Measurements from ENCODE around the gene HMX1. TPM values are rescaled to one million over a fixed set of nuclear protein-coding genes. Genes with fewer than 3 reads are reported as not detected.
A peak's percentile ranks its signal among the peaks of the same experiment; 100 is the strongest.

HMX1 gene
- total and polyA plus RNA-seq, 2 experiments from 2014 or later = not detected

GRCh38 chr4:8863686-8864682 is 7.7 kb downstream of the HMX1 start:
- TF ChIP-seq CTCF (IDR thresholded peaks at IDR 0.05; ENCODE audit: poor library complexity) = no peak
- TF ChIP-seq EZH2phosphoT487 (IDR thresholded peaks at IDR 0.05; ENCODE audit: low read depth, severe bottlenecking, unreplicated experiment) = no peak
- no peak for TF ChIP-seq EZH2 (IDR thresholded peaks at IDR 0.05; ENCODE audit: borderline replicate concordance)
- Histone ChIP-seq H3K79me2 (no peaks in the 10 kb centered on the region), H3K4me1 (ENCODE audit: insufficient read depth) (peaks cover 7% of the 10 kb centered on the region), H3K9me2 (replicated peaks; ENCODE audit: insufficient read depth) (no peaks in the 10 kb centered on the region), H2AFZ (no peak overlapping the region), H3K4me2 (no peak overlapping the region), H3K27me3 (peaks cover 95% of the 10 kb centered on the region), H3K27ac (no peak overlapping the region), H3K9me3 (ENCODE audit: low read depth) (no peaks in the 10 kb centered on the region), H3K4me3 (no peak overlapping the region), H4K20me1 (ENCODE audit: insufficient read depth, poor library complexity, severe bottlenecking) (no peaks in the 10 kb centered on the region), H3K36me3 (replicated peaks; ENCODE audit: insufficient read depth, low read depth) (no peaks in the 10 kb centered on the region)
- DNase-seq (ENCODE audit: low spot score) = no peak
- WGBS (ENCODE audit: low lambda C conversion rate, missing lambda C conversion rate) = 50% methylated on average over 30 of the region's 31 CpGs

GRCh38 chr4:8862800-8863685 is 8.6 kb downstream of the HMX1 start:
- H3K4me2 ChIP-seq = no peak overlapping the region
- WGBS (ENCODE audit: low lambda C conversion rate, missing lambda C conversion rate) = 22% methylated on average over 40 of the region's 41 CpGs
- no peak overlapping the region for H3K27ac ChIP-seq
- DNase-seq (ENCODE audit: low spot score) = no peak
- H4K20me1 ChIP-seq (ENCODE audit: insufficient read depth, poor library complexity, severe bottlenecking) = no peaks in the 10 kb centered on the region
- H3K9me3 ChIP-seq (ENCODE audit: low read depth) = no peaks in the 10 kb centered on the region
- peaks cover 7% of the 10 kb centered on the region for H3K4me1 ChIP-seq (ENCODE audit: insufficient read depth)
- no peaks in the 10 kb centered on the region for H3K79me2 ChIP-seq
- no peaks in the 10 kb centered on the region for H3K36me3 ChIP-seq (replicated peaks; ENCODE audit: insufficient read depth, low read depth)
- H3K4me3 ChIP-seq = no peak overlapping the region
- TF ChIP-seq EZH2 (IDR thresholded peaks at IDR 0.05; ENCODE audit: borderline replicate concordance) (peak; percentile 5), EZH2phosphoT487 (IDR thresholded peaks at IDR 0.05; ENCODE audit: low read depth, severe bottlenecking, unreplicated experiment) (no peak)
- H3K27me3 ChIP-seq = peaks cover 95% of the 10 kb centered on the region
- H3K9me2 ChIP-seq (replicated peaks; ENCODE audit: insufficient read depth) = no peaks in the 10 kb centered on the region
- H2AFZ ChIP-seq = no peak overlapping the region

GRCh38 chr4:8862334-8862733 is 9.3 kb downstream of the HMX1 start:
- peaks cover 8% of the 10 kb centered on the region for H3K4me1 ChIP-seq (ENCODE audit: insufficient read depth)
- 22% methylated on average over 5 of the region's 5 CpGs for WGBS (ENCODE audit: low lambda C conversion rate, missing lambda C conversion rate)
- no peak for TF ChIP-seq EZH2phosphoT487 (IDR thresholded peaks at IDR 0.05; ENCODE audit: low read depth, severe bottlenecking, unreplicated experiment)
- TF ChIP-seq CTCF (IDR thresholded peaks at IDR 0.05; ENCODE audit: poor library complexity) = no peak
- no peak for TF ChIP-seq EZH2 (IDR thresholded peaks at IDR 0.05; ENCODE audit: borderline replicate concordance)

More at GRCh38 chr4:8862334-8862733, 9.3 kb downstream of the HMX1 start:
- no peaks in the 10 kb centered on the region for H3K36me3 ChIP-seq (replicated peaks; ENCODE audit: insufficient read depth, low read depth)
- H3K4me2 ChIP-seq = no peak overlapping the region
- H3K9me3 ChIP-seq (ENCODE audit: low read depth) = no peaks in the 10 kb centered on the region
- H2AFZ ChIP-seq = no peak overlapping the region
- no peak for DNase-seq (ENCODE audit: low spot score)
- H4K20me1 ChIP-seq (ENCODE audit: insufficient read depth, poor library complexity, severe bottlenecking) = no peaks in the 10 kb centered on the region
- H3K9me2 ChIP-seq (replicated peaks; ENCODE audit: insufficient read depth) = no peaks in the 10 kb centered on the region
- H3K27me3 ChIP-seq = peaks cover 97% of the 10 kb centered on the region
- H3K79me2 ChIP-seq = no peaks in the 10 kb centered on the region
- H3K4me3 ChIP-seq = no peak overlapping the region
- no peak overlapping the region for H3K27ac ChIP-seq

Data from hepatocyte (in vitro differentiated cells).